WI38 (cell line): ENCODE measurements around the gene FBL.
"Not testable (repeated sequence)": the region's sequence is repeated elsewhere in the genome, so short reads cannot be mapped to it uniquely, and the experiment has no call there.

ENCODE experiments used
- H3K4me3 ChIP-seq: 2 replicates; pipeline ENCODE4 v1.5.1; 2011; ENCODE audit warnings: low read depth, mild to moderate bottlenecking, control low read depth, low read length
- CTCF ChIP-seq: IDR thresholded peaks from 2 replicates; pipeline ENCODE4 v1.5.1; 2012; ENCODE audit warnings: low read depth, mild to moderate bottlenecking, control low read depth, low read length

The FBL gene

GRCh38 chr19:39811064-39811463 lies 35.1 kb downstream of the FBL start:
- H3K4me3 ChIP-seq: no peak overlapping the region
- no peak for TF ChIP-seq CTCF

- no peak for TF ChIP-seq CTCF
Measured at GRCh38 chr19:39810424-39810823, 35.8 kb downstream of the FBL start.

GRCh38 chr19:39809368-39809767 lies 36.8 kb downstream of the FBL start:
- no peak for TF ChIP-seq CTCF
- no peak overlapping the region for H3K4me3 ChIP-seq

More at GRCh38 chr19:39810424-39810823, 35.8 kb downstream of the FBL start:
- no peak overlapping the region for H3K4me3 ChIP-seq

- not testable (repeated sequence) for H3K4me3 ChIP-seq
Measured at GRCh38 chr19:39808688-39809087, 37.5 kb downstream of the FBL start.

GRCh38 chr19:39807846-39808364 lies 38.3 kb downstream of the FBL start:
- no peak overlapping the region for H3K4me3 ChIP-seq
- TF ChIP-seq CTCF: no peak

GRCh38 chr19:39805104-39805503 lies 41.1 kb downstream of the FBL start:
- H3K4me3 ChIP-seq: no peak overlapping the region
- TF ChIP-seq CTCF: no peak

- TF ChIP-seq CTCF: no peak
- H3K4me3 ChIP-seq: no peak overlapping the region
Measured at GRCh38 chr19:39802958-39803357, 43.2 kb downstream of the FBL start.

GRCh38 chr19:39797083-39797482 lies 49.1 kb downstream of the FBL start:
- no peak overlapping the region for H3K4me3 ChIP-seq
- no peak for TF ChIP-seq CTCF
